HUES48 (cell line): ENCODE data around the gene PP2D1.
A peak's percentile ranks its signal among the peaks of the same experiment; 100 is the strongest.
"Not testable (repeated sequence)": the region's sequence is repeated elsewhere in the genome, so short reads cannot be mapped to it uniquely, and the experiment has no call there.

Experiments used
- H3K27ac ChIP-seq: one replicate; pipeline ENCODE4 v1.7.0; 2013; ENCODE audit warnings: low read depth, low read length, inconsistent platforms
- H3K27me3 ChIP-seq: 2 replicates; pipeline ENCODE4 v1.6.1; 2013; ENCODE audit warnings: mild to moderate bottlenecking, low read length; ENCODE audit not compliant: control insufficient read depth, insufficient read depth
- H3K36me3 ChIP-seq: 2 replicates; pipeline ENCODE4 v1.6.1; 2013; ENCODE audit warnings: low read length; ENCODE audit not compliant: control insufficient read depth, insufficient read depth
- H3K4me1 ChIP-seq: 2 replicates; pipeline ENCODE4 v1.6.1; 2013; ENCODE audit warnings: mild to moderate bottlenecking, low read length; ENCODE audit not compliant: control insufficient read depth, insufficient read depth
- H3K4me3 ChIP-seq: 2 replicates; pipeline ENCODE4 v1.5.1; 2013; ENCODE audit warnings: mild to moderate bottlenecking, low read depth, low read length
- H3K9ac ChIP-seq: 2 replicates; pipeline ENCODE4 v1.6.1; 2013; ENCODE audit warnings: mild to moderate bottlenecking, low read depth, low read length, moderate library complexity
- H3K9me3 ChIP-seq: 2 replicates; pipeline ENCODE4 v1.6.1; 2013; ENCODE audit warnings: low read length; ENCODE audit not compliant: control insufficient read depth, insufficient read depth

PP2D1 gene

GRCh38 chr3:19967208-19967607 is 44.9 kb downstream of the PP2D1 start:
- H3K9me3 ChIP-seq = no peaks in the 10 kb centered on the region
- H3K36me3 ChIP-seq = peaks cover 25% of the 10 kb centered on the region
- H3K27me3 ChIP-seq = no peaks in the 10 kb centered on the region
- H3K4me1 ChIP-seq = no peaks in the 10 kb centered on the region
- no peak overlapping the region for H3K9ac ChIP-seq
- no peak overlapping the region for H3K4me3 ChIP-seq
- H3K27ac ChIP-seq = no peak overlapping the region

- Histone ChIP-seq H3K4me3 (no peak overlapping the region), H3K9me3 (no peaks in the 10 kb centered on the region), H3K27ac (no peak overlapping the region), H3K4me1 (no peaks in the 10 kb centered on the region), H3K36me3 (peaks cover 37% of the 10 kb centered on the region), H3K9ac (no peak overlapping the region), H3K27me3 (no peaks in the 10 kb centered on the region)
Observed at GRCh38 chr3:19961960-19962359, 50.1 kb downstream of the PP2D1 start.

GRCh38 chr3:19960696-19961095 is 51.4 kb downstream of the PP2D1 start:
- H3K27me3 ChIP-seq = no peaks in the 10 kb centered on the region
- H3K36me3 ChIP-seq = peaks cover 42% of the 10 kb centered on the region
- no peaks in the 10 kb centered on the region for H3K9me3 ChIP-seq
- H3K4me1 ChIP-seq = no peaks in the 10 kb centered on the region
- H3K27ac ChIP-seq = no peak overlapping the region
- H3K9ac ChIP-seq = no peak overlapping the region
- H3K4me3 ChIP-seq = no peak overlapping the region

GRCh38 chr3:19959505-19959904 is 52.6 kb downstream of the PP2D1 start:
- Histone ChIP-seq H3K27me3 (no peaks in the 10 kb centered on the region), H3K9me3 (no peaks in the 10 kb centered on the region), H3K9ac (no peak overlapping the region), H3K36me3 (peaks cover 53% of the 10 kb centered on the region), H3K27ac (no peak overlapping the region), H3K4me3 (no peak overlapping the region), H3K4me1 (no peaks in the 10 kb centered on the region)

- not testable (repeated sequence) for H3K9me3 ChIP-seq, H3K4me3 ChIP-seq, H3K27ac ChIP-seq, H3K27me3 ChIP-seq, H3K9ac ChIP-seq, H3K4me1 ChIP-seq
- H3K36me3 ChIP-seq = peaks cover 75% of the 10 kb centered on the region
Observed at GRCh38 chr3:19957354-19957753, 54.7 kb downstream of the PP2D1 start.

- 0 out of 2 replicates have a peak, but pooled peaks cover 6% of the 10 kb centered on the region for H3K4me1 ChIP-seq
- H3K9me3 ChIP-seq = no peaks in the 10 kb centered on the region
- H3K36me3 ChIP-seq = peaks cover 82% of the 10 kb centered on the region
- no peak overlapping the region for H3K27ac ChIP-seq
- H3K9ac ChIP-seq = no peak overlapping the region
- H3K4me3 ChIP-seq = no peak overlapping the region
- no peaks in the 10 kb centered on the region for H3K27me3 ChIP-seq
Observed at GRCh38 chr3:19954676-19955075, 57.4 kb downstream of the PP2D1 start.

GRCh38 chr3:19950316-19950715 is 61.7 kb downstream of the PP2D1 start:
- Histone ChIP-seq H3K27me3 (no peaks in the 10 kb centered on the region), H3K9me3 (no peaks in the 10 kb centered on the region), H3K36me3 (peaks cover 58% of the 10 kb centered on the region), H3K4me3 (no peak overlapping the region; the same call in 1 of the 2 replicates), H3K4me1 (peaks cover 26% of the 10 kb centered on the region), H3K27ac (no peak overlapping the region), H3K9ac (no peak overlapping the region)

GRCh38 chr3:19948226-19948591 is 63.9 kb downstream of the PP2D1 start:
- no peaks in the 10 kb centered on the region for H3K9me3 ChIP-seq
- peak overlapping the region; percentile 96 for H3K27ac ChIP-seq
- no peaks in the 10 kb centered on the region for H3K27me3 ChIP-seq
- H3K9ac ChIP-seq = peak overlapping the region; percentile 82
- peak overlapping the region; percentile 76 for H3K4me3 ChIP-seq
- peaks cover 37% of the 10 kb centered on the region for H3K36me3 ChIP-seq
- peaks cover 26% of the 10 kb centered on the region for H3K4me1 ChIP-seq

GRCh38 chr3:19947549-19948225 is 64.4 kb downstream of the PP2D1 start:
- Histone ChIP-seq H3K4me1 (peaks cover 26% of the 10 kb centered on the region), H3K27ac (peak overlapping the region; percentile 96), H3K27me3 (no peaks in the 10 kb centered on the region), H3K4me3 (peak overlapping the region; percentile 76), H3K36me3 (peaks cover 32% of the 10 kb centered on the region), H3K9ac (peak overlapping the region; percentile 82), H3K9me3 (no peaks in the 10 kb centered on the region)

GRCh38 chr3:19946832-19947548 is 65.1 kb downstream of the PP2D1 start, which contains the start of gene RAB5A:
TSS of gene RAB5A (plus strand) at chr3:19947097. CDS start at chr3:19950899, 3,802 bp downstream.
- H3K4me3 ChIP-seq = peak within 1 kb of the TSS; percentile 76
- no peaks in the 10 kb centered on the region for H3K27me3 ChIP-seq
- no peaks in the 10 kb centered on the region for H3K9me3 ChIP-seq
- peaks cover 25% of the 10 kb centered on the region for H3K36me3 ChIP-seq
- peaks cover 26% of the 10 kb centered on the region for H3K4me1 ChIP-seq
- H3K27ac ChIP-seq = peak within 1 kb of the TSS; percentile 96
- H3K9ac ChIP-seq = peak within 1 kb of the TSS; percentile 82
